Measurements from ENCODE around the gene KRTAP10-12.

DNA sequence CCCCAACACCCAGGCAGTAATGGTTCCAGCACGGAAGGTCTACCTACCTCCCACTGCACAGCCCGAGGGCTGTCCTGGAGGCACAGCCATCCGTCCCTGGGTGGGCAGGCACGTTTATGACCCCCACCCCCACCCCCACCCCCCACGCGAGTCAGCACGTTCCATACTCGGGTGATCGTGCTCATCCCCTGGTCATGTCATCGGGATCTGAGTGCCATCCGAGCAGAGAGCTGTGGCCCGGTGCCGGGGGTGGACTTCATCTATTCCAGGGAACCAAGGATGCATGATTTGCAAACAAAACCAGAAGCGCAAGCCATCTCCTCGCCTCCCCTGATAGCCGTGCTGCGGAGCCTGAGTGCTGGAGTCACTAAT is 13.3 kb downstream of the KRTAP10-12 start:
- TF ChIP-seq, protein P1, sequence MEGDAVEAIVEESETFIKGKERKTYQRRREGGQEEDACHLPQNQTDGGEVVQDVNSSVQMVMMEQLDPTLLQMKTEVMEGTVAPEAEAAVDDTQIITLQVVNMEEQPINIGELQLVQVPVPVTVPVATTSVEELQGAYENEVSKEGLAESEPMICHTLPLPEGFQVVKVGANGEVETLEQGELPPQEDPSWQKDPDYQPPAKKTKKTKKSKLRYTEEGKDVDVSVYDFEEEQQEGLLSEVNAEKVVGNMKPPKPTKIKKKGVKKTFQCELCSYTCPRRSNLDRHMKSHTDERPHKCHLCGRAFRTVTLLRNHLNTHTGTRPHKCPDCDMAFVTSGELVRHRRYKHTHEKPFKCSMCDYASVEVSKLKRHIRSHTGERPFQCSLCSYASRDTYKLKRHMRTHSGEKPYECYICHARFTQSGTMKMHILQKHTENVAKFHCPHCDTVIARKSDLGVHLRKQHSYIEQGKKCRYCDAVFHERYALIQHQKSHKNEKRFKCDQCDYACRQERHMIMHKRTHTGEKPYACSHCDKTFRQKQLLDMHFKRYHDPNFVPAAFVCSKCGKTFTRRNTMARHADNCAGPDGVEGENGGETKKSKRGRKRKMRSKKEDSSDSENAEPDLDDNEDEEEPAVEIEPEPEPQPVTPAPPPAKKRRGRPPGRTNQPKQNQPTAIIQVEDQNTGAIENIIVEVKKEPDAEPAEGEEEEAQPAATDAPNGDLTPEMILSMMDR (IDR thresholded peaks at IDR 0.05): no peak
- TF ChIP-seq POLR2A (IDR thresholded peaks at IDR 0.05): no peak

All from transverse colon (tissue), 3 donors.